WTC11 (cell line): ENCODE data around the gene CALM3. TPM values are rescaled to one million over a fixed set of nuclear protein-coding genes. Genes with fewer than 3 reads are reported as not detected.
"Not testable (repeated sequence)": the region's sequence is repeated elsewhere in the genome, so short reads cannot be mapped to it uniquely, and the experiment has no call there.

Source experiments
- ATAC-seq: fragments of 200-7000 bp; cut with Tn5 transposase; 2 replicates; pipeline ENCODE4 v1.10.0; 2021; ENCODE audit warnings: mild to moderate bottlenecking, moderate library complexity
- CTCF ChIA-PET: fragments of 300-600 bp; sonication (Branson Sonifier 250); formaldehyde crosslinking; loops from one replicate; lab custom pipeline; 2021; ENCODE audit warnings: antibody characterized with exemption; lab: Charles Lee
- POLR2A ChIA-PET: fragments of 350-600 bp; sonication (Branson Sonifier 250); formaldehyde crosslinking; loops from one replicate; lab custom pipeline; 2021; ENCODE audit warnings: antibody characterized with exemption; lab: Charles Lee
- DNase-seq: peaks from one replicate; pipeline ENCODE4 v3.0.0; 2021; ENCODE audit warnings: low spot score
- H3K27ac Mint-ChIP-seq: 2 replicates; pipeline ENCODE4 v1.8.0; 2021; ENCODE audit warnings: mixed read lengths
- H3K27me3 Mint-ChIP-seq: 2 replicates; pipeline ENCODE4 v1.8.0; 2021; ENCODE audit warnings: low read depth, mild to moderate bottlenecking, moderate library complexity, mixed read lengths
- H3K36me3 Mint-ChIP-seq: 2 replicates; pipeline ENCODE4 v1.8.0; 2021; ENCODE audit warnings: mixed read lengths
- H3K4me1 Mint-ChIP-seq: 2 replicates; pipeline ENCODE4 v1.8.0; 2022; ENCODE audit warnings: mixed read lengths
- H3K4me3 Mint-ChIP-seq: 2 replicates; pipeline ENCODE4 v1.8.0; 2021; ENCODE audit warnings: mild to moderate bottlenecking, moderate library complexity, mixed read lengths
- H3K9me3 Mint-ChIP-seq: 2 replicates; pipeline ENCODE4 v1.8.0; 2021; ENCODE audit warnings: mixed read lengths
- CREB1 ChIP-seq: sonication (generic); formaldehyde crosslinking; IDR thresholded peaks from 2 replicates; pipeline ENCODE4 v1.8.0; 2023; ENCODE audit warnings: mild to moderate bottlenecking, missing genetic modification reagents
- FOXJ3 ChIP-seq: sonication (generic); formaldehyde crosslinking; IDR thresholded peaks from 2 replicates; pipeline ENCODE4 v1.9.0; 2021; ENCODE audit warnings: missing genetic modification reagents, mild to moderate bottlenecking, borderline replicate concordance
- GTF2I ChIP-seq: fragments of 250-450 bp; sonication (Bioruptor Pico); conservative IDR thresholded peaks from 2 replicates; pipeline ENCODE4 v1.4.0; 2021; ENCODE audit warnings: mild to moderate bottlenecking
- IRF2 ChIP-seq: sonication (generic); formaldehyde crosslinking; IDR thresholded peaks from 2 replicates; pipeline ENCODE4 v1.8.0; 2022; ENCODE audit warnings: low read depth, missing genetic modification reagents, borderline replicate concordance
- KAT7 ChIP-seq: sonication (generic); formaldehyde crosslinking; IDR thresholded peaks from 2 replicates; pipeline ENCODE4 v1.8.1; 2023; ENCODE audit warnings: missing genetic modification reagents, mild to moderate bottlenecking, borderline replicate concordance
- NFE2L1 ChIP-seq: sonication (generic); formaldehyde crosslinking; IDR thresholded peaks from 2 replicates; pipeline ENCODE4 v1.8.1; 2023; ENCODE audit warnings: missing genetic modification reagents
- NR1H2 ChIP-seq: sonication (generic); formaldehyde crosslinking; IDR thresholded peaks from 2 replicates; pipeline ENCODE4 v1.9.0; 2021; ENCODE audit warnings: mild to moderate bottlenecking, moderate library complexity, missing genetic modification reagents
- RORB ChIP-seq: fragments of 250-450 bp; sonication (Bioruptor Pico); IDR thresholded peaks from 2 replicates; pipeline ENCODE4 v1.9.0; 2021; ENCODE audit warnings: mild to moderate bottlenecking
- SMAD3 ChIP-seq: sonication (generic); formaldehyde crosslinking; IDR thresholded peaks from 2 replicates; pipeline ENCODE4 v1.8.0; 2022; ENCODE audit warnings: missing genetic modification reagents, mild to moderate bottlenecking, borderline replicate concordance
- TEAD4 ChIP-seq: sonication (generic); formaldehyde crosslinking; IDR thresholded peaks from 2 replicates; pipeline ENCODE4 v1.8.0; 2022; ENCODE audit warnings: mild to moderate bottlenecking, missing genetic modification reagents
- TP53 ChIP-seq: sonication (generic); formaldehyde crosslinking; IDR thresholded peaks from 2 replicates; pipeline ENCODE4 v1.8.1; 2023; ENCODE audit warnings: mild to moderate bottlenecking, missing genetic modification reagents
- ZNF121 ChIP-seq: sonication (generic); formaldehyde crosslinking; IDR thresholded peaks from 2 replicates; pipeline ENCODE4 v1.8.0; 2023; ENCODE audit warnings: missing genetic modification reagents
- ZNF138 ChIP-seq: sonication (generic); formaldehyde crosslinking; conservative IDR thresholded peaks from 2 replicates; pipeline ENCODE4 v1.8.1; 2022; ENCODE audit warnings: mild to moderate bottlenecking, moderate library complexity, missing genetic modification reagents
- ZNF232 ChIP-seq: sonication (generic); formaldehyde crosslinking; IDR thresholded peaks from 2 replicates; pipeline ENCODE4 v1.8.0; 2022; ENCODE audit warnings: mild to moderate bottlenecking, missing genetic modification reagents
- ZNF416 ChIP-seq: fragments of 250-450 bp; sonication (Bioruptor Pico); IDR thresholded peaks from 2 replicates; pipeline ENCODE4 v1.9.0; 2021; ENCODE audit warnings: mild to moderate bottlenecking, inconsistent platforms
- total RNA-seq: library from RNA; stranded (reverse); gene quantifications from 3 replicates; pipeline ENCODE4 v1.2.3, GENCODE V29; 2021
- TF ChIP-seq, protein P1 (sequence below): fragments of 250-450 bp; sonication (Bioruptor Pico); IDR thresholded peaks from 2 replicates; pipeline ENCODE4 v1.9.0; 2021; ENCODE audit warnings: moderate library complexity, mild to moderate bottlenecking, inconsistent platforms, borderline replicate concordance
- TF ChIP-seq, protein P2 (sequence below): sonication (generic); formaldehyde crosslinking; IDR thresholded peaks from 2 replicates; pipeline ENCODE4 v1.8.0; 2022; ENCODE audit warnings: missing genetic modification reagents
- TF ChIP-seq, protein P3 (sequence below): sonication (generic); formaldehyde crosslinking; IDR thresholded peaks from 2 replicates; pipeline ENCODE4 v1.8.1; 2022; ENCODE audit warnings: missing genetic modification reagents, borderline replicate concordance
- TF ChIP-seq, protein P4 (sequence below): sonication (generic); formaldehyde crosslinking; conservative IDR thresholded peaks from 2 replicates; pipeline ENCODE4 v1.8.1; 2022; ENCODE audit warnings: mild to moderate bottlenecking, missing genetic modification reagents
- TF ChIP-seq, protein P5 (sequence below): sonication (generic); formaldehyde crosslinking; IDR thresholded peaks from 2 replicates; pipeline ENCODE4 v1.8.1; 2023; ENCODE audit warnings: mild to moderate bottlenecking, moderate library complexity, missing genetic modification reagents
- TF ChIP-seq, protein P6 (sequence below): sonication (generic); formaldehyde crosslinking; IDR thresholded peaks from 2 replicates; pipeline ENCODE4 v1.8.0; 2023; ENCODE audit warnings: mild to moderate bottlenecking, missing genetic modification reagents

Gene CALM3
- total RNA-seq, 1 experiment from 2014 or later: 306 TPM

DNA sequence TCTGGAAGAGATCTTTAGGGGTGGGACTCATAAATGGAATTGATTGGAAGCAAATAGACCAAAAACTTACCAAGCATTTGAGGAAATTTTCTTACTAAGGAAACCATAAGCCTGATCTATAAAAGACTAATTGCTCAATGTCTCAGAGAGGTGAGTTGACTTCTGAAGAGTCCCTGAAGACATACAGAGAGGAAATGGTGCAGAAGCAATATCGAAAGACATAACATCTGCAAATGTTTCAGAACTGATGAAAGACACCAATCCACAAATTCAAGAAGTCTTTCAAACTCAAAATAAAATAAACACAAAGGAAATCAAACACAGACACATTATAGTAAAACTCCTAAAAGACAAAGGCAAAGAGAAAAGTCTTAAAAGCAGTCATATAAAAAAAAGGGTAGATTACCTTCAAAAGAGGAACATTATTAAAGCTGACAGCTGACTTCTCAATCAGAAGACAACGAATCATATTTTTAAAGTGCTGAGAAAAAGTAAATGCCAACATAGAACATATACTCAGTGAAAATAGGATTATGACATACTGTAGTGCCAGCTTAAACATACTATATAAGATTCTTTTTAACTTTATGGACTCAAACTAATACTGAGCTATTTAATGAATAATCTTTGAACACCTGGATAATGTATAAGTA, 45.4 kb upstream of the CALM3 start:
- ChIA-PET POLR2A (no interaction called here), CTCF (interaction anchor here (0.5 to 1.9 kb wide), 3 partner anchors 13 to 106 kb away, joined by 3 to 5 read pairs (median 4); no protein-coding TSS in a partner anchor)
- Mint-ChIP-seq H3K27me3 (peaks cover 34% of the 10 kb centered on the region), H3K4me1 (no peaks in the 10 kb centered on the region), H3K27ac (no peak overlapping the region), H3K9me3 (peaks cover 44% of the 10 kb centered on the region), H3K36me3 (peaks cover 6% of the 10 kb centered on the region; the same call in 1 of the 2 replicates), H3K4me3 (no peak overlapping the region)
- DNase-seq: no peak
- no peak for ATAC-seq
- TF ChIP-seq, protein P1, sequence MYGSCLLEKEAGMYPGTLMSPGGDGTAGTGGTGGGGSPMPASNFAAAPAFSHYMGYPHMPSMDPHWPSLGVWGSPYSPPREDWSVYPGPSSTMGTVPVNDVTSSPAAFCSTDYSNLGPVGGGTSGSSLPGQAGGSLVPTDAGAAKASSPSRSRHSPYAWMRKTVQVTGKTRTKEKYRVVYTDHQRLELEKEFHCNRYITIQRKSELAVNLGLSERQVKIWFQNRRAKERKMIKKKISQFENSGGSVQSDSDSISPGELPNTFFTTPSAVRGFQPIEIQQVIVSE: no peak
- TF ChIP-seq ZNF138 (CRISPR knock-in tag) (no peak), ZNF232 (CRISPR knock-in tag) (no peak), IRF2 (no peak), NFE2L1 (no peak), TEAD4 (no peak), NR1H2 (CRISPR knock-in tag) (no peak), FOXJ3 (no peak)
- TF ChIP-seq, protein P2, sequence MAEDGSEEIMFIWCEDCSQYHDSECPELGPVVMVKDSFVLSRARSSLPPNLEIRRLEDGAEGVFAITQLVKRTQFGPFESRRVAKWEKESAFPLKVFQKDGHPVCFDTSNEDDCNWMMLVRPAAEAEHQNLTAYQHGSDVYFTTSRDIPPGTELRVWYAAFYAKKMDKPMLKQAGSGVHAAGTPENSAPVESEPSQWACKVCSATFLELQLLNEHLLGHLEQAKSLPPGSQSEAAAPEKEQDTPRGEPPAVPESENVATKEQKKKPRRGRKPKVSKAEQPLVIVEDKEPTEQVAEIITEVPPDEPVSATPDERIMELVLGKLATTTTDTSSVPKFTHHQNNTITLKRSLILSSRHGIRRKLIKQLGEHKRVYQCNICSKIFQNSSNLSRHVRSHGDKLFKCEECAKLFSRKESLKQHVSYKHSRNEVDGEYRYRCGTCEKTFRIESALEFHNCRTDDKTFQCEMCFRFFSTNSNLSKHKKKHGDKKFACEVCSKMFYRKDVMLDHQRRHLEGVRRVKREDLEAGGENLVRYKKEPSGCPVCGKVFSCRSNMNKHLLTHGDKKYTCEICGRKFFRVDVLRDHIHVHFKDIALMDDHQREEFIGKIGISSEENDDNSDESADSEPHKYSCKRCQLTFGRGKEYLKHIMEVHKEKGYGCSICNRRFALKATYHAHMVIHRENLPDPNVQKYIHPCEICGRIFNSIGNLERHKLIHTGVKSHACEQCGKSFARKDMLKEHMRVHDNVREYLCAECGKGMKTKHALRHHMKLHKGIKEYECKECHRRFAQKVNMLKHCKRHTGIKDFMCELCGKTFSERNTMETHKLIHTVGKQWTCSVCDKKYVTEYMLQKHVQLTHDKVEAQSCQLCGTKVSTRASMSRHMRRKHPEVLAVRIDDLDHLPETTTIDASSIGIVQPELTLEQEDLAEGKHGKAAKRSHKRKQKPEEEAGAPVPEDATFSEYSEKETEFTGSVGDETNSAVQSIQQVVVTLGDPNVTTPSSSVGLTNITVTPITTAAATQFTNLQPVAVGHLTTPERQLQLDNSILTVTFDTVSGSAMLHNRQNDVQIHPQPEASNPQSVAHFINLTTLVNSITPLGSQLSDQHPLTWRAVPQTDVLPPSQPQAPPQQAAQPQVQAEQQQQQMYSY (CRISPR knock-in tag): no peak

DNA sequence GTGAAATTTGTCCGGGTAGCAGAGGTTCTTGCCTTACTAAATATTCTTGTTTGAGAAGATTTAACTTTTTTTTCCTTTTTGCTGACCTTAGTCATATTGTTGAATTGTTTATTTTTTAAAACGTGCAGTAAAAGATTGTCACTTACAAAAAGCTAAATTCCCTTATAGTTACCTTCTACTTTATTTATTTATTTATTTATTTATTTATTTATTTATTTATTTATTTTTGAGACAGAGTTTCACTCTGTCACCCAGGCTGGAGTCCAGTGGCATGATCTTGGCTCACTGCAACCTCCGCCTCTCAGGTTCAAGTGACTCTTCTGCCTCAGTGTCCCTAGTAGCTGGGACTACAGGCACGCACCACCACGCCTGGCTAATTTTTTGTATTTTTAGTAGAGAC, 44.7 kb upstream of the CALM3 start:
- H3K27ac Mint-ChIP-seq, H3K4me1 Mint-ChIP-seq, DNase-seq, H3K36me3 Mint-ChIP-seq, POLR2A ChIA-PET, H3K4me3 Mint-ChIP-seq, ATAC-seq: not testable (repeated sequence)
- peaks cover 27% of the 10 kb centered on the region for H3K27me3 Mint-ChIP-seq
- H3K9me3 Mint-ChIP-seq: peaks cover 37% of the 10 kb centered on the region
- CTCF ChIA-PET: interaction anchor here (0.9 to 1.9 kb wide), 3 partner anchors 14 to 106 kb away, joined by 3 to 5 read pairs (median 4); no protein-coding TSS in a partner anchor

DNA sequence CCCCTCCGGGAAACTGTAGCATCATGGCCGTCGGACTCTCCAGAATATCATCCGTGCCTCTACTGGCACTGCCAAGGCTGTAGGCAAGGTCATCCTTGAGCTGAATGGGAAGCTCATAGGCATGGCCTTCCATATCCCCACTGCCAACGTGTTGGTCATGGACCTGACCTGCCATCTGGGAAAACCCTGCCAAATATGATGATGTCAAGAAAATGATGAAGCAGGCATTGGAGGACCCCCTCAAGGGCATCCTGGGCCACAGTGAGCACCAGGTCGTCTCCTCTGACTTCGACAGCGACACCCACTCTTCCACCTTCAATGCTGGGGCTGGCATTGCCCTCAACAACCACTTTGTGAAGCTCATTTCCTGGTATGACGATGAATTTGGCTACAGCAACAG, 41.9 kb upstream of the CALM3 start:
- Mint-ChIP-seq H3K4me3 (no peak overlapping the region), H3K27ac (no peak overlapping the region), H3K36me3 (no peaks in the 10 kb centered on the region), H3K9me3 (peaks cover 20% of the 10 kb centered on the region), H3K27me3 (peaks cover 13% of the 10 kb centered on the region), H3K4me1 (no peaks in the 10 kb centered on the region)
- no peak for DNase-seq
- no peak for ATAC-seq
- CTCF ChIA-PET: interaction anchor here (0.7 kb wide), 1 partner anchor 30 kb away, joined by 4 read pairs; no protein-coding TSS in a partner anchor
- POLR2A ChIA-PET: no interaction called here
- TF ChIP-seq ZNF416 (CRISPR knock-in tag) (no peak), RORB (no peak), SMAD3 (CRISPR knock-in tag) (no peak), CREB1 (no peak), TP53 (CRISPR knock-in tag) (no peak), KAT7 (no peak), ZNF121 (CRISPR knock-in tag) (no peak), IRF2 (no peak), ZNF138 (CRISPR knock-in tag) (no peak), GTF2I (CRISPR knock-in tag) (no peak)
- TF ChIP-seq, protein P3, sequence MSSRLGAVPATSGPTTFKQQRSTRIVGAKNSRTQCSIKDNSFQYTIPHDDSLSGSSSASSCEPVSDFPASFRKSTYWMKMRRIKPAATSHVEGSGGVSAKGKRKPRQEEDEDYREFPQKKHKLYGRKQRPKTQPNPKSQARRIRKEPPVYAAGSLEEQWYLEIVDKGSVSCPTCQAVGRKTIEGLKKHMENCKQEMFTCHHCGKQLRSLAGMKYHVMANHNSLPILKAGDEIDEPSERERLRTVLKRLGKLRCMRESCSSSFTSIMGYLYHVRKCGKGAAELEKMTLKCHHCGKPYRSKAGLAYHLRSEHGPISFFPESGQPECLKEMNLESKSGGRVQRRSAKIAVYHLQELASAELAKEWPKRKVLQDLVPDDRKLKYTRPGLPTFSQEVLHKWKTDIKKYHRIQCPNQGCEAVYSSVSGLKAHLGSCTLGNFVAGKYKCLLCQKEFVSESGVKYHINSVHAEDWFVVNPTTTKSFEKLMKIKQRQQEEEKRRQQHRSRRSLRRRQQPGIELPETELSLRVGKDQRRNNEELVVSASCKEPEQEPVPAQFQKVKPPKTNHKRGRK (CRISPR knock-in tag): no peak
- TF ChIP-seq, protein P4, sequence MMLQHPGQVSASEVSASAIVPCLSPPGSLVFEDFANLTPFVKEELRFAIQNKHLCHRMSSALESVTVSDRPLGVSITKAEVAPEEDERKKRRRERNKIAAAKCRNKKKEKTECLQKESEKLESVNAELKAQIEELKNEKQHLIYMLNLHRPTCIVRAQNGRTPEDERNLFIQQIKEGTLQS (CRISPR knock-in tag): no peak
- TF ChIP-seq, protein P5, sequence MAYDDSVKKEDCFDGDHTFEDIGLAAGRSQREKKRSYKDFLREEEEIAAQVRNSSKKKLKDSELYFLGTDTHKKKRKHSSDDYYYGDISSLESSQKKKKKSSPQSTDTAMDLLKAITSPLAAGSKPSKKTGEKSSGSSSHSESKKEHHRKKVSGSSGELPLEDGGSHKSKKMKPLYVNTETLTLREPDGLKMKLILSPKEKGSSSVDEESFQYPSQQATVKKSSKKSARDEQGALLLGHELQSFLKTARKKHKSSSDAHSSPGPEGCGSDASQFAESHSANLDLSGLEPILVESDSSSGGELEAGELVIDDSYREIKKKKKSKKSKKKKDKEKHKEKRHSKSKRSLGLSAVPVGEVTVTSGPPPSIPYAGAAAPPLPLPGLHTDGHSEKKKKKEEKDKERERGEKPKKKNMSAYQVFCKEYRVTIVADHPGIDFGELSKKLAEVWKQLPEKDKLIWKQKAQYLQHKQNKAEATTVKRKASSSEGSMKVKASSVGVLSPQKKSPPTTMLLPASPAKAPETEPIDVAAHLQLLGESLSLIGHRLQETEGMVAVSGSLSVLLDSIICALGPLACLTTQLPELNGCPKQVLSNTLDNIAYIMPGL: no peak
- TF ChIP-seq, protein P6, sequence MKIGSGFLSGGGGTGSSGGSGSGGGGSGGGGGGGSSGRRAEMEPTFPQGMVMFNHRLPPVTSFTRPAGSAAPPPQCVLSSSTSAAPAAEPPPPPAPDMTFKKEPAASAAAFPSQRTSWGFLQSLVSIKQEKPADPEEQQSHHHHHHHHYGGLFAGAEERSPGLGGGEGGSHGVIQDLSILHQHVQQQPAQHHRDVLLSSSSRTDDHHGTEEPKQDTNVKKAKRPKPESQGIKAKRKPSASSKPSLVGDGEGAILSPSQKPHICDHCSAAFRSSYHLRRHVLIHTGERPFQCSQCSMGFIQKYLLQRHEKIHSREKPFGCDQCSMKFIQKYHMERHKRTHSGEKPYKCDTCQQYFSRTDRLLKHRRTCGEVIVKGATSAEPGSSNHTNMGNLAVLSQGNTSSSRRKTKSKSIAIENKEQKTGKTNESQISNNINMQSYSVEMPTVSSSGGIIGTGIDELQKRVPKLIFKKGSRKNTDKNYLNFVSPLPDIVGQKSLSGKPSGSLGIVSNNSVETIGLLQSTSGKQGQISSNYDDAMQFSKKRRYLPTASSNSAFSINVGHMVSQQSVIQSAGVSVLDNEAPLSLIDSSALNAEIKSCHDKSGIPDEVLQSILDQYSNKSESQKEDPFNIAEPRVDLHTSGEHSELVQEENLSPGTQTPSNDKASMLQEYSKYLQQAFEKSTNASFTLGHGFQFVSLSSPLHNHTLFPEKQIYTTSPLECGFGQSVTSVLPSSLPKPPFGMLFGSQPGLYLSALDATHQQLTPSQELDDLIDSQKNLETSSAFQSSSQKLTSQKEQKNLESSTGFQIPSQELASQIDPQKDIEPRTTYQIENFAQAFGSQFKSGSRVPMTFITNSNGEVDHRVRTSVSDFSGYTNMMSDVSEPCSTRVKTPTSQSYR (CRISPR knock-in tag): no peak
